K562 (cell line): ENCODE data around the gene RTBDN.
A peak's percentile ranks its signal among the peaks of the same experiment; 100 is the strongest.

ENCODE experiments used
- SP1 ChIP-seq: sonication (generic); formaldehyde crosslinking; IDR thresholded peaks from 2 replicates; pipeline ENCODE4 v1.8.1; 2022; ENCODE audit warnings: mild to moderate bottlenecking, missing genetic modification reagents
- SPI1 ChIP-seq: IDR thresholded peaks from 2 replicates; pipeline ENCODE4 v1.6.1; 2011; ENCODE audit warnings: low read depth, low read length, control low read depth, borderline replicate concordance
- ZBTB2 ChIP-seq: fragments of 450-650 bp; IDR thresholded peaks from 2 replicates; pipeline ENCODE4 v1.6.1; 2016; ENCODE audit warnings: antibody characterized with exemption
- TF ChIP-seq, protein P1 (sequence below): fragments of 450-650 bp; formaldehyde crosslinking; IDR thresholded peaks from 2 replicates; pipeline ENCODE4 v1.4.0; 2022; ENCODE audit warnings: mild to moderate bottlenecking, moderate library complexity
- TF ChIP-seq, protein P2 (sequence below): fragments of 450-650 bp; formaldehyde crosslinking; IDR thresholded peaks from 2 replicates; pipeline ENCODE4 v1.4.0; 2020; ENCODE audit warnings: mild to moderate bottlenecking, moderate library complexity
- TF ChIP-seq, protein P3 (sequence below): IDR thresholded peaks from 3 replicates; pipeline ENCODE4 v1.6.1; 2011; ENCODE audit warnings: borderline replicate concordance, mild to moderate bottlenecking; ENCODE audit not compliant: insufficient read length, insufficient read depth

GRCh38 chr19:12834566-12834943 is at the start of gene RTBDN:
- TF ChIP-seq, protein P1, sequence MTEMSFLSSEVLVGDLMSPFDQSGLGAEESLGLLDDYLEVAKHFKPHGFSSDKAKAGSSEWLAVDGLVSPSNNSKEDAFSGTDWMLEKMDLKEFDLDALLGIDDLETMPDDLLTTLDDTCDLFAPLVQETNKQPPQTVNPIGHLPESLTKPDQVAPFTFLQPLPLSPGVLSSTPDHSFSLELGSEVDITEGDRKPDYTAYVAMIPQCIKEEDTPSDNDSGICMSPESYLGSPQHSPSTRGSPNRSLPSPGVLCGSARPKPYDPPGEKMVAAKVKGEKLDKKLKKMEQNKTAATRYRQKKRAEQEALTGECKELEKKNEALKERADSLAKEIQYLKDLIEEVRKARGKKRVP = no peak
- TF ChIP-seq, protein P2, sequence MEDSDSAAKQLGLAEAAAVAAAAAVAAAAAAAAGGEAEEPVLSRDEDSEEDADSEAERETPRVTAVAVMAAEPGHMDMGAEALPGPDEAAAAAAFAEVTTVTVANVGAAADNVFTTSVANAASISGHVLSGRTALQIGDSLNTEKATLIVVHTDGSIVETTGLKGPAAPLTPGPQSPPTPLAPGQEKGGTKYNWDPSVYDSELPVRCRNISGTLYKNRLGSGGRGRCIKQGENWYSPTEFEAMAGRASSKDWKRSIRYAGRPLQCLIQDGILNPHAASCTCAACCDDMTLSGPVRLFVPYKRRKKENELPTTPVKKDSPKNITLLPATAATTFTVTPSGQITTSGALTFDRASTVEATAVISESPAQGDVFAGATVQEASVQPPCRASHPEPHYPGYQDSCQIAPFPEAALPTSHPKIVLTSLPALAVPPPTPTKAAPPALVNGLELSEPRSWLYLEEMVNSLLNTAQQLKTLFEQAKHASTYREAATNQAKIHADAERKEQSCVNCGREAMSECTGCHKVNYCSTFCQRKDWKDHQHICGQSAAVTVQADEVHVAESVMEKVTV (CRISPR knock-in tag) = no peak
- TF ChIP-seq ZBTB2 = peak; percentile 79; the same call in 1 of the 2 replicates
- no peak for TF ChIP-seq SPI1
- TF ChIP-seq SP1 (CRISPR knock-in tag) = no peak
- TF ChIP-seq, protein P3, sequence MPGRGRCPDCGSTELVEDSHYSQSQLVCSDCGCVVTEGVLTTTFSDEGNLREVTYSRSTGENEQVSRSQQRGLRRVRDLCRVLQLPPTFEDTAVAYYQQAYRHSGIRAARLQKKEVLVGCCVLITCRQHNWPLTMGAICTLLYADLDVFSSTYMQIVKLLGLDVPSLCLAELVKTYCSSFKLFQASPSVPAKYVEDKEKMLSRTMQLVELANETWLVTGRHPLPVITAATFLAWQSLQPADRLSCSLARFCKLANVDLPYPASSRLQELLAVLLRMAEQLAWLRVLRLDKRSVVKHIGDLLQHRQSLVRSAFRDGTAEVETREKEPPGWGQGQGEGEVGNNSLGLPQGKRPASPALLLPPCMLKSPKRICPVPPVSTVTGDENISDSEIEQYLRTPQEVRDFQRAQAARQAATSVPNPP = no peak
